Left ventricle myocardium inferior (tissue), 1 donor: ENCODE data around the gene SNRPA. TPM values are rescaled to one million over a fixed set of nuclear protein-coding genes. Genes with fewer than 3 reads are reported as not detected.
"Not testable (repeated sequence)": the region's sequence is repeated elsewhere in the genome, so short reads cannot be mapped to it uniquely, and the experiment has no call there.

Experiments
- DNase-seq: peaks from one replicate; pipeline ENCODE4 v3.0.0-alpha.2; 2020
- H3K27ac ChIP-seq: fragments of 200-600 bp; replicated peaks from 2 replicates; pipeline ENCODE4 v1.8.0; 2021
- H3K27me3 ChIP-seq: fragments of 200-600 bp; 2 replicates; pipeline ENCODE4 v1.8.0; 2021; ENCODE audit warnings: low read depth
- H3K36me3 ChIP-seq: fragments of 200-600 bp; 2 replicates; pipeline ENCODE4 v1.8.0; 2021
- H3K4me1 ChIP-seq: fragments of 200-600 bp; 2 replicates; pipeline ENCODE4 v1.8.0; 2021
- H3K4me3 ChIP-seq: fragments of 200-600 bp; 2 replicates; pipeline ENCODE4 v1.8.0; 2021; ENCODE audit warnings: mild to moderate bottlenecking, moderate library complexity
- H3K9me3 ChIP-seq: fragments of 200-600 bp; replicated peaks from 2 replicates; pipeline ENCODE4 v1.8.0; 2021
- CTCF ChIP-seq: fragments of 200-600 bp; IDR thresholded peaks from 2 replicates; pipeline ENCODE4 v1.8.0; 2021; ENCODE audit warnings: antibody characterized with exemption, mild to moderate bottlenecking, borderline replicate concordance
- intact Hi-C: fragments of 100-400 bp; cut with micrococcal nuclease; formaldehyde crosslinking; loops from one replicate; pipeline ENCODE4 v1.11.0; 2022
- total RNA-seq: library from RNA; stranded (reverse); fragmentation: NEBNext Ultra II Directional; extraction: Animal tissue kit (Norgen Biotek cat#: 25700); gene quantifications from one replicate; pipeline ENCODE4 v1.2.1, GENCODE V29; 2021
- donor health status: DM: no; HTN: yes; CAD: no; lungs with severe emphysema.

The SNRPA gene
- total RNA-seq, 1 donor from 2014 or later, result 27.9 TPM

- H3K27ac ChIP-seq, result no peak overlapping the region
- H3K9me3 ChIP-seq, result no peaks in the 10 kb centered on the region
- intact Hi-C loops, result no loop called here
- H3K4me3 ChIP-seq, result no peak overlapping the region
- no peaks in the 10 kb centered on the region for H3K27me3 ChIP-seq
- TF ChIP-seq CTCF, result no peak
- peaks cover 24% of the 10 kb centered on the region for H3K36me3 ChIP-seq
- DNase-seq, result no peak
- no peaks in the 10 kb centered on the region for H3K4me1 ChIP-seq
Measured at GRCh38 chr19:40768869-40769268, 17.9 kb downstream of the SNRPA start.

- H3K4me3 ChIP-seq, H3K36me3 ChIP-seq, DNase-seq, H3K27ac ChIP-seq, H3K9me3 ChIP-seq, H3K4me1 ChIP-seq, H3K27me3 ChIP-seq, intact Hi-C loops: not testable (repeated sequence)
Measured at GRCh38 chr19:40771101-40771862, 20.3 kb downstream of the SNRPA start.

- no peaks in the 10 kb centered on the region for H3K9me3 ChIP-seq
- no peaks in the 10 kb centered on the region for H3K36me3 ChIP-seq
- no peaks in the 10 kb centered on the region for H3K27me3 ChIP-seq
- no peak for TF ChIP-seq CTCF
- H3K27ac ChIP-seq, result peak within 1 kb of the TSS; percentile 95
- intact Hi-C loops, result no loop called here
- DNase-seq, result no peak
- peaks cover 19% of the 10 kb centered on the region for H3K4me1 ChIP-seq
- no peak within 1 kb of the TSS for H3K4me3 ChIP-seq
Measured at GRCh38 chr19:40774916-40775631, 24.1 kb downstream of the SNRPA start, which contains the start of gene MIA. MIA (plus strand) TSS chr19:40775521; CDS start chr19:40775543, 22 bp downstream.

- H3K27ac ChIP-seq, result no peak overlapping the region
- no peak for DNase-seq
- no peaks in the 10 kb centered on the region for H3K27me3 ChIP-seq
- H3K36me3 ChIP-seq, result no peaks in the 10 kb centered on the region
- H3K9me3 ChIP-seq, result no peaks in the 10 kb centered on the region
- no peak overlapping the region for H3K4me3 ChIP-seq
- TF ChIP-seq CTCF, result no peak
- peaks cover 19% of the 10 kb centered on the region for H3K4me1 ChIP-seq
- intact Hi-C loops, result no loop called here
Measured at GRCh38 chr19:40775632-40776022, 24.6 kb downstream of the SNRPA start.

GRCh38 chr19:40776364-40776763 lies 25.4 kb downstream of the SNRPA start:
- no peaks in the 10 kb centered on the region for H3K36me3 ChIP-seq
- DNase-seq, result no peak
- H3K27ac ChIP-seq, result peak overlapping the region; percentile 95
- peaks cover 19% of the 10 kb centered on the region for H3K4me1 ChIP-seq
- no peak for TF ChIP-seq CTCF
- no peaks in the 10 kb centered on the region for H3K9me3 ChIP-seq
- H3K4me3 ChIP-seq, result no peak overlapping the region
- intact Hi-C loops, result no loop called here
- no peaks in the 10 kb centered on the region for H3K27me3 ChIP-seq
